Liver (tissue), 9 donors: ENCODE results near the gene CBFA2T3. TPM values are rescaled to one million over a fixed set of nuclear protein-coding genes. Genes with fewer than 3 reads are reported as not detected.

Experiments
- DNase-seq: peaks from one replicate; pipeline ENCODE4 v3.0.0-alpha.2; 2017; ENCODE audit warnings: low spot score
- H3K27ac ChIP-seq, 2 donors: one replicate each; pipeline ENCODE4 v1.7.0; 2013; ENCODE audit warnings: inconsistent platforms in 2 of 2, low read length in 2 of 2, control low read depth in 1 of 2, low read depth in 1 of 2, mild to moderate bottlenecking in 1 of 2
- H3K27me3 ChIP-seq, 4 donors: one replicate each; pipeline versions ENCODE4 v1.6.1 to v1.7.0; 2013; ENCODE audit warnings: low read length in 3 of 4, inconsistent platforms in 1 of 4, mild to moderate bottlenecking in 1 of 4, moderate library complexity in 1 of 4; ENCODE audit not compliant: control insufficient read depth in 4 of 4, insufficient read depth in 4 of 4
- H3K36me3 ChIP-seq, 4 donors: one replicate each; pipeline versions ENCODE4 v1.6.1 to v1.7.0; 2013; ENCODE audit warnings: low read length in 3 of 4, mild to moderate bottlenecking in 3 of 4, low read depth in 1 of 4, moderate library complexity in 1 of 4; ENCODE audit not compliant: control insufficient read depth in 4 of 4, insufficient read depth in 3 of 4
- H3K4me1 ChIP-seq, 4 donors: one replicate each; pipeline versions ENCODE4 v1.6.1 to v1.7.0; 2013; ENCODE audit warnings: low read length in 3 of 4, mild to moderate bottlenecking in 3 of 4, moderate library complexity in 1 of 4; ENCODE audit not compliant: control insufficient read depth in 4 of 4, insufficient read depth in 4 of 4
- H3K4me3 ChIP-seq, 3 donors: one replicate each; pipeline versions ENCODE4 v1.6.1 to v1.7.0; 2013; ENCODE audit warnings: low read length in 3 of 3, control low read depth in 1 of 3, low read depth in 1 of 3, mild to moderate bottlenecking in 1 of 3
- H3K9ac ChIP-seq, 2 donors: one replicate each; pipeline ENCODE4 v1.7.0; 2013; ENCODE audit warnings: low read length in 2 of 2, mild to moderate bottlenecking in 2 of 2, moderate library complexity in 2 of 2, control low read depth in 1 of 2, low read depth in 1 of 2
- H3K9me3 ChIP-seq, 4 donors: one replicate each; pipeline versions ENCODE4 v1.6.1 to v1.7.0; 2013; ENCODE audit warnings: low read length in 3 of 4; ENCODE audit not compliant: control insufficient read depth in 4 of 4
- EGR1 ChIP-seq, 2 donors: IDR thresholded peaks; 2 replicates each; pipeline ENCODE4 v1.6.1; 2016 to 2018; ENCODE audit warnings: antibody characterized with exemption in 2 of 2, low read depth in 2 of 2
- FOXA2 ChIP-seq: IDR thresholded peaks from 2 replicates; pipeline ENCODE4 v1.6.1; 2016; ENCODE audit warnings: antibody characterized with exemption
- GABPA ChIP-seq, 2 donors: IDR thresholded peaks in 1 of 2; conservative IDR thresholded peaks in 1 of 2; 2 replicates each; pipeline ENCODE4 v1.6.1; 2016; ENCODE audit warnings: antibody characterized with exemption in 2 of 2, mild to moderate bottlenecking in 1 of 2, moderate library complexity in 1 of 2
- HNF4A ChIP-seq, 2 donors: conservative IDR thresholded peaks; 2 replicates each; pipeline ENCODE4 v1.6.1; 2016; ENCODE audit warnings: antibody characterized with exemption in 2 of 2, mild to moderate bottlenecking in 2 of 2
- HNF4G ChIP-seq: IDR thresholded peaks from 2 replicates; pipeline ENCODE4 v1.6.1; 2016; ENCODE audit warnings: antibody characterized with exemption
- JUND ChIP-seq, 2 donors: IDR thresholded peaks; 2 replicates each; pipeline ENCODE4 v1.6.1; 2016; ENCODE audit warnings: antibody characterized with exemption in 2 of 2
- NR2F2 ChIP-seq: IDR thresholded peaks from 2 replicates; pipeline ENCODE4 v1.6.1; 2016; ENCODE audit warnings: antibody characterized with exemption
- RAD21 ChIP-seq, 2 donors: IDR thresholded peaks; 2 replicates each; pipeline ENCODE4 v1.6.1; 2016; ENCODE audit warnings: antibody characterized with exemption in 2 of 2, mild to moderate bottlenecking in 2 of 2
- SP1 ChIP-seq: IDR thresholded peaks from 2 replicates; pipeline ENCODE4 v1.6.1; 2018; ENCODE audit warnings: antibody characterized with exemption, mild to moderate bottlenecking
- TAF1 ChIP-seq: conservative IDR thresholded peaks from 2 replicates; pipeline ENCODE4 v1.6.1; 2016; ENCODE audit warnings: antibody characterized with exemption, mild to moderate bottlenecking
- YY1 ChIP-seq: IDR thresholded peaks from 2 replicates; pipeline ENCODE4 v1.6.1; 2016; ENCODE audit warnings: antibody characterized with exemption, mild to moderate bottlenecking
- WGBS: extraction: QIAGEN DNeasy Blood & Tissue Kit; methylation state at CpG from one replicate; pipeline ENCODE4 v1.1.7; 2013; 5-methylcytosine and 5-hydroxymethylcytosine counted together
- polyA plus RNA-seq, 2 donors: library from polyadenylated mRNA; stranded (reverse) in 1 of 2; unstranded in 1 of 2; fragments of 200-250 nt in 1 of 2; fragments of >200 nt in 1 of 2; fragmentation: Nextera tagmentation in 1 of 2; extraction: Ambion mirVana in 1 of 2; gene quantifications; one replicate each; pipeline versions ENCODE4 v1.2.1 to v1.2.3, GENCODE V29; 2013 to 2015
- total RNA-seq, 2 donors: library from RNA; depleted of rRNA; stranded (reverse); fragments of >200 nt; gene quantifications; one replicate each; pipeline ENCODE4 v1.2.3, GENCODE V29; 2014
- TF ChIP-seq, protein P1 (sequence below): IDR thresholded peaks from 2 replicates; pipeline ENCODE4 v1.6.1; 2016; ENCODE audit warnings: antibody characterized with exemption
- TF ChIP-seq, protein P2 (sequence below): IDR thresholded peaks from 2 replicates; pipeline ENCODE4 v1.6.1; 2016; ENCODE audit warnings: antibody characterized with exemption
- TF ChIP-seq, protein P3 (sequence below): IDR thresholded peaks from 2 replicates; pipeline ENCODE4 v1.6.1; 2016; ENCODE audit warnings: antibody characterized with exemption, mild to moderate bottlenecking
- TF ChIP-seq, protein P4 (sequence below): fragments of 150-350 bp; IDR thresholded peaks from 2 replicates; pipeline ENCODE4 v1.5.1; 2017; ENCODE audit warnings: improper control_type of control experiment, low read depth, low read length; ENCODE audit not compliant: missing input control
- donor health status: healthy.
- donor health status: healthy.
- donor health status: healthy.
- donor health status: healthy.
- donor health status: healthy.

Gene CBFA2T3
- total and polyA plus RNA-seq, 4 donors = 1.4 to 4.5 (median 3.1) TPM

- TF ChIP-seq, protein P1, sequence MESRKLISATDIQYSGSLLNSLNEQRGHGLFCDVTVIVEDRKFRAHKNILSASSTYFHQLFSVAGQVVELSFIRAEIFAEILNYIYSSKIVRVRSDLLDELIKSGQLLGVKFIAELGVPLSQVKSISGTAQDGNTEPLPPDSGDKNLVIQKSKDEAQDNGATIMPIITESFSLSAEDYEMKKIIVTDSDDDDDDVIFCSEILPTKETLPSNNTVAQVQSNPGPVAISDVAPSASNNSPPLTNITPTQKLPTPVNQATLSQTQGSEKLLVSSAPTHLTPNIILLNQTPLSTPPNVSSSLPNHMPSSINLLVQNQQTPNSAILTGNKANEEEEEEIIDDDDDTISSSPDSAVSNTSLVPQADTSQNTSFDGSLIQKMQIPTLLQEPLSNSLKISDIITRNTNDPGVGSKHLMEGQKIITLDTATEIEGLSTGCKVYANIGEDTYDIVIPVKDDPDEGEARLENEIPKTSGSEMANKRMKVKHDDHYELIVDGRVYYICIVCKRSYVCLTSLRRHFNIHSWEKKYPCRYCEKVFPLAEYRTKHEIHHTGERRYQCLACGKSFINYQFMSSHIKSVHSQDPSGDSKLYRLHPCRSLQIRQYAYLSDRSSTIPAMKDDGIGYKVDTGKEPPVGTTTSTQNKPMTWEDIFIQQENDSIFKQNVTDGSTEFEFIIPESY = no peak
- TF ChIP-seq FOXA2 = no peak
- TF ChIP-seq RAD21 (IDR thresholded peaks at IDR 0.05) = no peak
These were observed 11.1 kb downstream of the CBFA2T3 start (continued) for GRCh38 chr16:88965826-88966480.

GRCh38 chr16:88965411-88965810, 11.6 kb downstream of the CBFA2T3 start:
- no peak for DNase-seq
- no peak overlapping the region for H3K27ac ChIP-seq

More at GRCh38 chr16:88965411-88965810, 11.6 kb downstream of the CBFA2T3 start:
- TF ChIP-seq NR2F2 = no peak
- no peak for TF ChIP-seq YY1
- TF ChIP-seq, protein P2, sequence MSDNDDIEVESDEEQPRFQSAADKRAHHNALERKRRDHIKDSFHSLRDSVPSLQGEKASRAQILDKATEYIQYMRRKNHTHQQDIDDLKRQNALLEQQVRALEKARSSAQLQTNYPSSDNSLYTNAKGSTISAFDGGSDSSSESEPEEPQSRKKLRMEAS = no peak
- TF ChIP-seq FOXA2 = no peak
- no peak for TF ChIP-seq GABPA (IDR thresholded peaks at IDR 0.05 in 1 of 2, conservative IDR thresholded peaks at IDR 0.05 in 1 of 2)
- TF ChIP-seq, protein P3, sequence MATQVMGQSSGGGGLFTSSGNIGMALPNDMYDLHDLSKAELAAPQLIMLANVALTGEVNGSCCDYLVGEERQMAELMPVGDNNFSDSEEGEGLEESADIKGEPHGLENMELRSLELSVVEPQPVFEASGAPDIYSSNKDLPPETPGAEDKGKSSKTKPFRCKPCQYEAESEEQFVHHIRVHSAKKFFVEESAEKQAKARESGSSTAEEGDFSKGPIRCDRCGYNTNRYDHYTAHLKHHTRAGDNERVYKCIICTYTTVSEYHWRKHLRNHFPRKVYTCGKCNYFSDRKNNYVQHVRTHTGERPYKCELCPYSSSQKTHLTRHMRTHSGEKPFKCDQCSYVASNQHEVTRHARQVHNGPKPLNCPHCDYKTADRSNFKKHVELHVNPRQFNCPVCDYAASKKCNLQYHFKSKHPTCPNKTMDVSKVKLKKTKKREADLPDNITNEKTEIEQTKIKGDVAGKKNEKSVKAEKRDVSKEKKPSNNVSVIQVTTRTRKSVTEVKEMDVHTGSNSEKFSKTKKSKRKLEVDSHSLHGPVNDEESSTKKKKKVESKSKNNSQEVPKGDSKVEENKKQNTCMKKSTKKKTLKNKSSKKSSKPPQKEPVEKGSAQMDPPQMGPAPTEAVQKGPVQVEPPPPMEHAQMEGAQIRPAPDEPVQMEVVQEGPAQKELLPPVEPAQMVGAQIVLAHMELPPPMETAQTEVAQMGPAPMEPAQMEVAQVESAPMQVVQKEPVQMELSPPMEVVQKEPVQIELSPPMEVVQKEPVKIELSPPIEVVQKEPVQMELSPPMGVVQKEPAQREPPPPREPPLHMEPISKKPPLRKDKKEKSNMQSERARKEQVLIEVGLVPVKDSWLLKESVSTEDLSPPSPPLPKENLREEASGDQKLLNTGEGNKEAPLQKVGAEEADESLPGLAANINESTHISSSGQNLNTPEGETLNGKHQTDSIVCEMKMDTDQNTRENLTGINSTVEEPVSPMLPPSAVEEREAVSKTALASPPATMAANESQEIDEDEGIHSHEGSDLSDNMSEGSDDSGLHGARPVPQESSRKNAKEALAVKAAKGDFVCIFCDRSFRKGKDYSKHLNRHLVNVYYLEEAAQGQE = no peak
- no peak for TF ChIP-seq HNF4G
- no peak for TF ChIP-seq HNF4A (conservative IDR thresholded peaks at IDR 0.05)
- no peak for TF ChIP-seq EGR1 (IDR thresholded peaks at IDR 0.05; ENCODE audit: low read depth in 2 of 2)
- TF ChIP-seq TAF1 = no peak
- TF ChIP-seq SP1 = no peak
- no peak for TF ChIP-seq JUND (IDR thresholded peaks at IDR 0.05)
- TF ChIP-seq, protein P4, sequence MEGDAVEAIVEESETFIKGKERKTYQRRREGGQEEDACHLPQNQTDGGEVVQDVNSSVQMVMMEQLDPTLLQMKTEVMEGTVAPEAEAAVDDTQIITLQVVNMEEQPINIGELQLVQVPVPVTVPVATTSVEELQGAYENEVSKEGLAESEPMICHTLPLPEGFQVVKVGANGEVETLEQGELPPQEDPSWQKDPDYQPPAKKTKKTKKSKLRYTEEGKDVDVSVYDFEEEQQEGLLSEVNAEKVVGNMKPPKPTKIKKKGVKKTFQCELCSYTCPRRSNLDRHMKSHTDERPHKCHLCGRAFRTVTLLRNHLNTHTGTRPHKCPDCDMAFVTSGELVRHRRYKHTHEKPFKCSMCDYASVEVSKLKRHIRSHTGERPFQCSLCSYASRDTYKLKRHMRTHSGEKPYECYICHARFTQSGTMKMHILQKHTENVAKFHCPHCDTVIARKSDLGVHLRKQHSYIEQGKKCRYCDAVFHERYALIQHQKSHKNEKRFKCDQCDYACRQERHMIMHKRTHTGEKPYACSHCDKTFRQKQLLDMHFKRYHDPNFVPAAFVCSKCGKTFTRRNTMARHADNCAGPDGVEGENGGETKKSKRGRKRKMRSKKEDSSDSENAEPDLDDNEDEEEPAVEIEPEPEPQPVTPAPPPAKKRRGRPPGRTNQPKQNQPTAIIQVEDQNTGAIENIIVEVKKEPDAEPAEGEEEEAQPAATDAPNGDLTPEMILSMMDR = no peak
- no peaks in the 10 kb centered on the region for H3K36me3 ChIP-seq
- peaks cover 0 to 3% (median 0%) of the 10 kb centered on the region in 4 donors for H3K9me3 ChIP-seq
- 73% methylated on average over 8 of the region's 8 CpGs for WGBS
- H3K27me3 ChIP-seq = peaks cover 0 to 2% (median 0%) of the 10 kb centered on the region in 4 donors
- no peak overlapping the region for H3K4me3 ChIP-seq
- H3K4me1 ChIP-seq = no peaks in the 10 kb centered on the region
- H3K9ac ChIP-seq = no peak overlapping the region
